GM18858 (cell line): ENCODE data around the gene NACAD.

Source experiments
- ATAC-seq: cut with Tn5 transposase; IDR thresholded peaks from one replicate; pipeline ENCODE4 v1.9.1; 2021; ENCODE audit not compliant: unreplicated experiment

The NACAD gene, protein sequence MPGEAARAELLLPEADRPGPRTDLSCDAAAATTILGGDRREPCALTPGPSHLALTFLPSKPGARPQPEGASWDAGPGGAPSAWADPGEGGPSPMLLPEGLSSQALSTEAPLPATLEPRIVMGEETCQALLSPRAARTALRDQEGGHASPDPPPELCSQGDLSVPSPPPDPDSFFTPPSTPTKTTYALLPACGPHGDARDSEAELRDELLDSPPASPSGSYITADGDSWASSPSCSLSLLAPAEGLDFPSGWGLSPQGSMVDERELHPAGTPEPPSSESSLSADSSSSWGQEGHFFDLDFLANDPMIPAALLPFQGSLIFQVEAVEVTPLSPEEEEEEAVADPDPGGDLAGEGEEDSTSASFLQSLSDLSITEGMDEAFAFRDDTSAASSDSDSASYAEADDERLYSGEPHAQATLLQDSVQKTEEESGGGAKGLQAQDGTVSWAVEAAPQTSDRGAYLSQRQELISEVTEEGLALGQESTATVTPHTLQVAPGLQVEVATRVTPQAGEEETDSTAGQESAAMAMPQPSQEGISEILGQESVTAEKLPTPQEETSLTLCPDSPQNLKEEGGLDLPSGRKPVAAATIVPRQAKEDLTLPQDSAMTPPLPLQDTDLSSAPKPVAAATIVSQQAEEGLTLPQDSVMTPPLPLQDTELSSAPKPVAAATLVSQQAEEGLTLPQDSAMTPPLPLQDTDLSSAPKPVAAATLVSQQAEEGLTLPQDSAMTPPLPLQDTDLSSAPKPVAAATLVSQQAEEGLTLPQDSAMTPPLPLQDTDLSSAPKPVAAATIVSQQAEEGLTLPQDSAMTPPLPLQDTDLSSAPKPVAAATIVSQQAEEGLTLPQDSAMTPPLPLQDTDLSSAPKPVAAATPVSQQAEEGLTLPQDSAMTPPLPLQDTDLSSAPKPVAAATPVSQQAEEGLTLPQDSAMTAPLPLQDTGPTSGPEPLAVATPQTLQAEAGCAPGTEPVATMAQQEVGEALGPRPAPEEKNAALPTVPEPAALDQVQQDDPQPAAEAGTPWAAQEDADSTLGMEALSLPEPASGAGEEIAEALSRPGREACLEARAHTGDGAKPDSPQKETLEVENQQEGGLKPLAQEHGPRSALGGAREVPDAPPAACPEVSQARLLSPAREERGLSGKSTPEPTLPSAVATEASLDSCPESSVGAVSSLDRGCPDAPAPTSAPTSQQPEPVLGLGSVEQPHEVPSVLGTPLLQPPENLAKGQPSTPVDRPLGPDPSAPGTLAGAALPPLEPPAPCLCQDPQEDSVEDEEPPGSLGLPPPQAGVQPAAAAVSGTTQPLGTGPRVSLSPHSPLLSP (N-terminal part only)

DNA sequence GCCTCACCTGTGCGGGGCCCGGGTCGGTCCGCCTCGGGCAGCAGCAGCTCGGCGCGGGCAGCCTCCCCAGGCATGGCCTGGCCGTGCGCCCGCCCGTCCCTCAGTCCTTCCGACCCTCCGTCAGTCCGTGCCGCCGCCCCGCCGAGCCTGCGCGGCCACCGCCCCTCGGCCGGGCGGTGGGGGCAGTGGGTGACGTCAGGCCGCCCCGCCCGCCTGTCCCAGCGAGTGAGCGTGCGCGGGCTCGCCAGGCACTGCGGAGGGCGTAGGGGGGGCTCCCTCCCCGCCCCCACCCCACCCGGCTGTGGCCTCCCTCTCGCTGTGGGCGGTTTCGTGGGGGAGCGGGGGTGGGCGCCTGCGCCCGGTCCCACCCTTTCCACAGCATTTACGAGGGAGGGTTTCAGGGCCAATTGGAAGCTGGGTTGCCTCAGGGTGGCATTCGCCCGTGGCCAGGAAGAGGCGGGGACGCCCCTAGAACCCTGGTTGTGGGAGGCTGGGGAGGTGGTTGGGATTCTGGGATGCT, at the start of gene NACAD:
Gene NACAD, minus strand, starts transcription at position 149 of the 520 bp plus-strand sequence. Its CDS starts 75 bp downstream, at position 74.
- ATAC-seq, result no peak

DNA sequence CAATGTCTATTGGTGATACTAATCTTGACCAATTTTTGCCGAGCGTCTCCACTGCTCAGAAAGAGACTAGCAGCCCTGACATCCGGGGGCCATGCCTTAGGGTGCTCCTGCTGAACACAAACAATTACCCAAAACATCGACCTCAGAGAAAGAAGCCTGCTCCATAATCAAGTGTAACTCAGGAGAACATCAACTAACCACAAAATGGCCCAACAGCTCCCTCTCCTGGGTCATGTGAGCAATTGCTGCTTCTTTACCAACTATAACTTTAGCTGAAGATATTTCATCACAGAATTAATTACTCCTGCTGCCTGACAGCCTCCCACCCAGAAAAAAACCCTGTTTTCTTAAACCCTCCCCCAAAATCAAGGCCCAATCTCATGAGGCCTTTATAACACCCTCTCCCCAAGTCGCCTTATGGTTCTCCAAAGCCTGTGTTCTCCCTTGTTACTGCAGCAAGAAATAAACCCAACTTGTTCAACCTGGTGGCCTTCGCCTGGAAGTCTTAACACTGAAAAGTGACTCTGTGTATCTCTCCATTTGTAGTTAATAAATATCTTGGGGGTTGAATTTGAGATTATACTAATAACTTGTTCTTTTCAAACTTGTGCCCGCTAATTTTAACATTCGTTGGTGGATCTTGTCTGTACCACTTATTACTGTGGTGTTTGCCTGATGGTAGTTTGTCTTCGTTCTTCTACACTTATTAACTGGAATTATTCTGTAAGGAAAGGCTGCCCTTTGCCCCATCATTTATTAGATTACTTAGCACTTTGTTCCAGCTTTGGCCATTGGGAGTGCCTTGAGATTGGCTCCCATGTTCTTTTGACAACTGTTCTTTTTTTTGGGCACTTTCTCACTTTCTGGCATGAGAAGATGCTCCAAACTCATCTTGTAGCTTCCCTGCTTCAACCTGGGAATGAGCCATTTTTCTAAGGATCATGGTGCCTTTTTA, 47.6 kb upstream of the NACAD start:
- peak; percentile 58 for ATAC-seq

DNA sequence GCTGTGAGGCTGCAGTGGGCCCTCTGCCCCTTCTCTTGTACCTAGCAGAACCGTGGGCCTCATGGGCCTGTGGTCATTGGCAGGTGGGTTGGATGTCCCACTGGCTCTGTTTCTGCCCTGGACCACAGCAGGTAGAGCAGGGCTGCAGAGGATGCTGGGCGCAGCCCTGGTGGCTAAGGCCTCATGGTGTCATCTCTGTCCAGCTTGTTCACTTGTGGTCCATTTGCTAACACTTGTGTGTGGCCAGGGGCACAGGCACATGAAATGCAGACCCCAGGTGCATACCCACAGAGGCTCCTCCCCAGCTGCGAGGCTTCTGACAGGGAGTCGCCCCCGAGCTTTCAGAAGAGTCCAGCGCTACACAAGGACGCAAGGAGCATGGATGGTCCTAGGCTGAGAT, 45.1 kb upstream of the NACAD start:
- no peak for ATAC-seq

DNA sequence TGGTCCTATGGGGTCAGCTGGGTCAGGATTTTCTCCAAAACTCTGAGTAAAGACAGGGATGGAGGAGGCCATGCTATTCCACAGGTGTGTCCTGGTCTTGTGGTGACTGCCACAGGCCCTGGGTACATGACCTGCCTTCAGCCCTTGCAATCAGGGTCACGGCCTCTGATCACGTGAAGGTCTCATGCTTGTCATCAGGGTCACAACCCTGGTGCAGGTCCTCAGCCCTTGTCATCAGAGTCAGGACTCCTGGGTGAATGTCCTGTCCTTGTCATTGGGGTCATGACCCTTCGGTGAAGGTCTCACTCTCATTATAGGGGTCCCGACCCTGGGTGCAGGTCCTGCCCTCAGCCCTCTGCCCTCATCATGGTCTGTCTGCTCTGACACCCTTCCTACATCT, 44.6 kb upstream of the NACAD start:
- no peak for ATAC-seq

DNA sequence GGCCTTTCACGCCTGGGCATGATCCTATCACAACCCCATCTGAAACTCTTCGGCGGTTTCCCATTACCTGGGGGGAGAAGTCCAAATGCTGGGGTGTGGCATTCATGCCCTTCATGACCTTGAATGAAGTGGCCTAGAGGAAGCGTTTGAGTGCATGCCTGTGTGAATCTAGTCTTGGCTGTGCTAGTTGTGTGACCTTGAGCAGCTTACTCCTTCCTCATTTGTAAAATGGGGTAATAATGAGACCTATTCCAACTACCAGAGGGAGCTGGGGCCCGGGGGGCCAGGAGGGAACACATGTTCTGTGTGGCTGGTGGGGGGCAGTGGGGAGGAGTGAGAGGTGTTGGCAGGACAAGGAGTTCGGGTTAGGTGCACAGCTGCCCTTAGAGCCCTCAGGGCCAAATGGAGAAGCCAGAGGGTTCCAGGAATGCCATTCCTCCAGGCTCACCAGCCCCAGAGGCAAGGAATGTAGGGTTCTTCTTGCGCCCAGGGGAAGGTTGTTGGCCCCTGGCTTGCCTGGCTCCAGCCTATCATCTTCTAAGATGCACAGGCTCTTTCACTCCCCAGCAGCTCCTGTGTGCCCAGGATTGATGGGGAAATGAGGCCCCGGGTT, 44.0 kb upstream of the NACAD start:
- no peak for ATAC-seq

DNA sequence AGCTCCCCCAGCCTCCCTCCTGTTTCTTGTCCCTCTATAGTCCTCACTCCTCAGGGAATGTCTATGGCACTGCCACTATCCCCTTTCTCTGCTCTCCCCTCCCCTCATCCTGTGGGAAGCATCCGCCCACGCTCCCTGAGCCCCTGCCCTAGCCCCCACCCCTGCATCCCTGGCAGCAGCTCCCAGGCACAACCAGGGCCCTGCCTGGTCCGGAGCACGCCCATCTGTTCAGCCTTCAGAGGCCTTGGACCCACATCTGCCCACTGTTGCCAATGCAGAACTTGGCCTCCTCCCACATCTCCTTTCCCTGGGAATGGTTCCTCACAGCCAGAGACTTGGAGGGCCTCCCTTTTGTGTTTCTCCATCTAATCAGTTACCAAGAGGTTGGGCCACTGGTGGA, 43.1 kb upstream of the NACAD start:
- no peak for ATAC-seq

DNA sequence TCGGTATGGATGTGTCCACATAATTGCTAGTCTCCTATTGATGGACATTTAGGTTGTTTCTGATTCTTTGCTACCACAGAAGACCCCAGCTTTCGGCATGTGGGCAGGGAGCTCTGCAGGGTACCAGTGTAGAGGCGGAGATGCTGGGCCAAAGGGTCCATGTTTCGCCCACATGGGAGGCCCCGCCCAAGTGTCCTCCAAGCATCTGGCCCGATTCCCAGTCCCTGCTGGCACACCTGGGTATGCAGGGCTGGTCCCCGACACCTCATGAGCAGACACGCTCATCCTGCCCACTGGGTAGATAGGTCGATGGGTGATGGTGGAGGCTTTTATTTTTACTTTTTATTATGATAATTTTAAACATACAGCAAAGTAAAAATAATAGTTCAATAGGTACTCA, 42.1 kb upstream of the NACAD start:
- no peak for ATAC-seq

DNA sequence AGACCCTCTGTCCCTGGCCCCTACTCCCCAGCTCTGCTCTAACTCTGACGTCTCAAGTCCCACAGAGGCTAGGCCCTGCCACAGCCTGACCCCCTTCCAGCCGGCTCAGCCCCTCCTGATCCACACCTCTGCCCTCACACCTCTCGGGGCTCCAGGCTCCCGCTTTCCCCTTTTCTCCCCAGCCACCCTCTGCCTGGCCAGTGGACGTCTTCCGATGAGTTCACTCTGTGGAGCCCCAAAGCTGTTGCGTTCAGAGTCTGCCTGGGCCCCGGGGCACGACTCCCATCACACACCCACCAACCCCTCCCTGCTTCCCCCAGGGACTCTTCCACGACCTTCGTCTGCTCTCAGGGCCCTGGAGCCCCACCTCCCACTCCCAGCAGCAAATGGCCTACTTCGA, 41.1 kb upstream of the NACAD start:
- no peak for ATAC-seq

DNA sequence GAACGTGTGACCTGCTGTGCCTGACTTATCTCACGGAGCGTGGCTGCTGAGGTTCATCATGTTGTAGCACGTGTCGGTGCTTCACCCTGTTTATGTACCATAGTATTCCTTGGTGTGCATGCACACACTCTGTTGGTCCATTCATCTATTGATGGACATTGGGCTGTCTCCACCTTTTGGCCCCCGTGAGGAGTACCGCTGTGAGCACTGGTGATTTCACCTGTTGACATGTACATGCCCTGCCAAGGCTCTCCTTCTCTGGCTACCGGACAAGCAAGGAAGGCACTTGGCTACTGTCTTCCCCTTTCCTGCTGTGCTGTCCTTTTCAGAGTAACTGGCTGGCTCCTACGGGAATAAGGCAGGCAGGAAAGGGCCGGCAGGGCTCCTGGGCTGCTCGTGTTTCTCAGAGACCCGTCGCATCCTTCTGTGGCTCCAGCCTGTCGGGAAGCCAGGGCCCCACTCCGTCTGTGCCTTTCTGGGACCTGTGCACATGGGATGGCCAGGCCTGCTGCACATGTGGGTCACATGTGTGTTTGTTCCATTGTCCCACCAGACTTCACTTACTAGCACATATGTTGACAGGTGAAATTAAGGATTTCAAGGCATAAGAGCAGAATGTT, 40.5 kb upstream of the NACAD start:
- ATAC-seq, result no peak

DNA sequence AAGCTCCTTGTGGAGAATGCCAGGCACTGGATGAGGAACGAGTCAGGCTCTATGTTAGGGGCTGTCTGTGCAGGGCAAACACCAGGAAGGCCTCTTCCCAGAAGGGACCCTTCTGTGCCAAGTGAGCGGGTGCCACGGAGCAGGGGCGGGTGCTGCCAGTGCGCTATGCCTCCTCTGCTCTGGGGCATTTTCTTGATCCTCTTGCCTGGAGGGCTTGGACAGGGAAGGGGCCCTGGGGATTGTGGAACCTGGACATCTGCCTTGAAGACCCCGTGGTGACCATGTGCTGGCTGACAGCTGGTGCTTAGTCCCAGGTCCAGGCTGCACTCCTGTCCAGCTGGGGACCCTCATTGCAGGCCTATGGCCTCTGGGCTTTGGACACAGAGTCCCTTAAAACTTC, 38.2 kb upstream of the NACAD start:
- no peak for ATAC-seq

DNA sequence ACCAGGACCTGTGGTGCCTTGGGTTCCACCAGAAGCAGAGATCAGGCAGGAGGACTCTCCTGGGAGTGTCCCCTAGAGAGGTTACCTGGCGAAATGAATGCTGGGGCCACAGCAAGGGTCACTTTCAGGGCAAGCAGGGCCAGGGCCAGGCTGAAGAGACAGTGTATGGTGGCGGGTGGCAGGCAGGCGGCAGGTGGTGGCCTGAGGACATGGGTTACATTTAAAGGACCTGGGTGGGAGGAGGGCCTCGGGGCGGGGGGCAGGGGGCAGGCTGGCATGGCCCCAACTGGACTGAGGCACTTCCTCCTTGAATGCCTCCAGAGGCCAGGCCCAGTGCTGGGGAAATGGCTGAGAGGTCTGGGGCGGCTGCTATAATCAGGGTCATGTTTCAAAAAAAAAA, 37.4 kb upstream of the NACAD start:
- no peak for ATAC-seq

DNA sequence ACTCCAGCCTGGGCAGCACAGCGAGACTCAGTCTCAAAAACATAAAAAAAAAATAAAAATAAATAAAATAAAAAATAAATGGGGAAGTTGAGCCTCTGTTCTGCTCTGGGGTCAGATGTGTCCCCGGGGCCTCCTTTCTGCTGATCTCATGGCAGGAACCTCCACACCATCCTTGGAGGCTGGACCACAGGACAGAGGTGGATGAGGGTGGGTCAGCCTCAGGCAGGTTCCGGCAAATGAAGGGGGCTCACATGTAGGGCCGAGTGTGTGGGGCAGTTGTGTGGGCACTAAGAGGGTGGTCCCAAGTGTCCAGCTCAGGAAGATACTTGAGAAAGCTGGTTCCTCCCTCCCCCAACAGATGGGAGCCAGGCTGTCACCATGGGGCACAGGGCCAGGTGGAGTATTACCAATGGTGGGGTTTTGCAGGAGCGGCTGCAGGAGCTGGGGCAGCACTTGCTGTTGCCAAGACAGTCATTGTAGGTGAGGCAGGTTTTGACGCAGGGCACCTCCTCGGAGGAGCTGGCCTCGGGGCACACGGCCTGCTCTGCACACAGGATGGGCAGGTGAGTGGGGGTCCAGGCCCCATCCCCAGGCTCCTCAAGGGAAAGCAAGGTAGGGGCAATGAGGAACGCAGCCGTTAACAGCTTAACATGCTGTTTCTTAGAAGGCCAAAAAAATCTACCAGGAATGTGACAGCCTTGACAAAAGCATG, 36.6 kb upstream of the NACAD start:
- no peak for ATAC-seq

DNA sequence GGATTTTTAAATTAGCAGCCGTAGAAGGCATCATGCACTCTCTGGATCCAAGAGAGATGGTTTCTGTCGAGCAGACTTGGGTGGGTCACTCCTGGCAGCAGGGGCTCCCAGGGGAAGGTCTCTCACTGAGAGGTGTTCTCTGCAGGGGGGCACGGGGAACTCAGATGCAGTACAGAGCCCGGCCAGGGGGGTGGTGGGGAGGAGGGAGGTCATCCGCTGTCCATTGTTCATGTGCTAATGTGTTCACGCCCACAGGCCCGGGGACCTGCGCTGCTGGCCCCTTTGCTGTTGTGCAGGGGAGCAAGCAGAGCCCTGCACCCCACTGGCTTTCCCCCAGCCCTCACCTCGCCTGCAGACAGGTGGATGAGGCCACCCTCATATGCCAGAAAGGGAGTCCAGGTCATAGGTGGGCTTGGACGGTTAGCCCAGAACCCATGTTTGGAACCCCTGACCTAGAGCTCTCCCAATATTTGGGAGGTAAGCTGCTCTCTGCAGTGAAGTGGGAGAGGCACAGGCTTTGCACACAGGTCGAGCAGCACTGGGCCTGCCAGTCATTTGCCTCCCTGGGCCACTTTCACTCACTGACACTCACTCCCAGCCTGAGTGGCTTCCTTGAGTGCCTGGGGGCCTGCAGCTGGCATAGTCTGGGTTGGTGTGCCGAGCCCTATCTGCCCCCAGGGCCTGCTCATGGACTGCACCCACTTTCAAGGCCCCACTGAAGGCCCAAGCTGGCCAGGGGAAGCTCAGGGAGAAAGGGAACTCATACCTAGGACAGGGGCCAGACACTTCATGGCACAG, 35.3 kb upstream of the NACAD start:
- ATAC-seq, result no peak

DNA sequence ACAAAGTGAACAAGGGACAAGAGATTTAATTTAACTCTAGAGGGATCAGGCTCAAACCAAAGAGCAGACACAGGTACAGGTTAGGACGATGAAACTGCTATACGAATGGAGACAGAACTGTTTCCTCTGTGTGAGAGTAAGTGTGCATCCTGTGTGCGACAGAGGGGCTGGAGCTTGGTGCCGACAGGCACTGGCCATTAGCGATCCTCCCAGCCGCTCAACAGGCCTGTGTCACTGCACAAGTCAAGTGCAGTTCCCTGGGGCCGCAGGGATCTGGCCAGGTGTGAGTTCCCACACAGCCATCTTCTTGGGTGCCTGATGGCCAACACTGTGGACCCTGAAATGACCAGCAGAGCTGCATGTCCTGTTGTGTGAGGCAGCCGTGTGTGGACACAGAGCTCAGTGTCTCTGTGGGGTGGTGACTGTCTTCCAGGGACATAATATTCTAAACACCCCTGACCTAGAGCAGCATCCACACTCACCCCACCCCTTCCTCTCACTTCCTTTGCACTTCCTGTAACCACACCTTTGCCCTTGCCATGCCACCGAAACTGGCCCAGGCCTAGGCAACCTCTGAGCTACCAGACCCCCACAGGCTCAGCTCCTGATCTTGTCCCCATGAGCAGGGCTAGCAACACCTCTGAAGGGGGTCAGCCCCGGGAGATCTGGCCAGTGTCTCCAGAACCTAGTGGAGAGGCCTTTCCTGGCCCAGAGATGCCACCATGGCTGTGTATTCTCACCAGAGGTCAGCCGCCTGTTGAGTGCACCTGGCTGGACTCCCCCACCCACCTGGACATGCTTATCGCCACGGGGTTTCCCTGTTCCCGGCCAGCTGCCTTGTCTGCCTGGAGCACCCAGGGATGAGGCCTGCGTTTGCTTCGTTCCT, 34.4 kb upstream of the NACAD start:
- ATAC-seq, result no peak

DNA sequence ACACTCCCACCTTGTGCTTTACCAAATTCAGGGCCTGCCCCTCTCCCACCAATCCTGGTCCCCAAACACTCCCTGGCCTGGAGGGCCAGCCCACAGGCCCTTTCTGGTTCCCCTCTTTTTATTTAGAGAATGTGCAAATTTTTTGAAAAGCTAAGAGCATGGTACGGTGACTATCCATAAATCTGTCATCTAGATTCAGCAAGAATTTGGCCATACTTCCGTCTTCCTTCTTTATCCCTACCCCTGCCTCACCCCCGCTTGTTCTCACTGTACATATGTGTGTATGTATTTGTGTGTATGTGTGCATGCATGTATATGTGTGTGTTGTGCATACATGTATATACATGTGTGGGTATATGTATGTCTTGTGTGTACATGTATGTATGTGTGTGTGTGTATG, 30.8 kb upstream of the NACAD start:
- ATAC-seq, result no peak

DNA sequence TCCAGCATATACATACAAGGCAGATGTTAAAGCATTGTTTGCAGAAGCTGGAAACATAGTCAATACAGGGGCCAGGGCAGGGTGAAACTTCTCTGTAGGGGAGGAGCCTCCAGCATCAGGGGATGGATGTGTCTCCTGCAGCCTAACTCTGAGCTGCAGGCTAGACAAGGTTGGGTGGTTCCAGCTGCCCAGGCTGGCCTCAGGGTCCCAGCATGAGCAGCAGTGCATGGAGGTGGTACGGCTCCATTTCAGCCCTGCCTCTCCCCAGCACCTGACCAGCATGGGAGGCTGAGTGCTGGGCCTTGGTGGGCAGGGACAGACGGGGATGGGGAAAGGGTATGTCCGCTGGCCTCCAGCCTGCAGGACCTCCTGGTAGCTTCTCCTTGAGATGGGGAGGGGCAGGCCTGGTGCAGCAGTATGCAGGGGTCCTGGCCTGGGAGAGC, 30.1 kb upstream of the NACAD start:
- no peak for ATAC-seq

DNA sequence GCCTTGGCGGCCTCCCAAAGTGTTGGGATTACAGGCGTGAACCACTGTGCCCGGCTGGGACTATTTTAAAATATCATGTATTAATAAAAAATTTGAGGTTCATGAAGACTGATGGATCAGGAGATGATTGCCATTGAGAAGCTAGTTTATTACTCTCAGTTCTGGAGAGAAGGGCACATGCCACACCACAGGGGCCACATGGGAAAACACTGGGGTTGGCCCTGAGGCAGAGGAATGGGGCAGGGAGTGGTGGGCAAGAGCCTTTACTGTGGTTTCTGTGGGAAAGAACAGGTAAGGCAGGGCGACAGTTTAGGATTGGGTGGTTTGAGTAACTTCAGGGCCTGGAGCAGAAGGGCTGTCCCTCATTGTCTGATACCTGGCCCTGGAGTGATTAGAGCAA, 29.5 kb upstream of the NACAD start:
- ATAC-seq, result no peak
